BE2C (cell line): Measurements from ENCODE around the gene DUOXA2.

Experiments
- DNase-seq: peaks from one replicate; pipeline ENCODE4 v3.0.0-alpha.2; 2020
- H3K27me3 ChIP-seq: fragments of 250-450 bp; sonication (Bioruptor Pico); 2 replicates; pipeline ENCODE4 v1.5.1; 2020; ENCODE audit warnings: mild to moderate bottlenecking
- H3K36me3 ChIP-seq: fragments of 250-450 bp; sonication (Bioruptor Pico); 2 replicates; pipeline ENCODE4 v1.5.1; 2020; ENCODE audit warnings: mild to moderate bottlenecking
- H3K4me1 ChIP-seq: fragments of 250-450 bp; sonication (Bioruptor Pico); 2 replicates; pipeline ENCODE4 v1.5.1; 2020
- H3K4me3 ChIP-seq: 2 replicates; pipeline ENCODE4 v1.5.1; 2011; ENCODE audit warnings: low read depth, low read length
- H3K9me3 ChIP-seq: fragments of 250-450 bp; sonication (Bioruptor Pico); 2 replicates; pipeline ENCODE4 v1.5.1; 2020
- TF ChIP-seq, protein P1 (sequence below): IDR thresholded peaks from 2 replicates; pipeline ENCODE4 v1.5.1; 2012; ENCODE audit warnings: mild to moderate bottlenecking, low read depth, low read length

Gene DUOXA2

DNA sequence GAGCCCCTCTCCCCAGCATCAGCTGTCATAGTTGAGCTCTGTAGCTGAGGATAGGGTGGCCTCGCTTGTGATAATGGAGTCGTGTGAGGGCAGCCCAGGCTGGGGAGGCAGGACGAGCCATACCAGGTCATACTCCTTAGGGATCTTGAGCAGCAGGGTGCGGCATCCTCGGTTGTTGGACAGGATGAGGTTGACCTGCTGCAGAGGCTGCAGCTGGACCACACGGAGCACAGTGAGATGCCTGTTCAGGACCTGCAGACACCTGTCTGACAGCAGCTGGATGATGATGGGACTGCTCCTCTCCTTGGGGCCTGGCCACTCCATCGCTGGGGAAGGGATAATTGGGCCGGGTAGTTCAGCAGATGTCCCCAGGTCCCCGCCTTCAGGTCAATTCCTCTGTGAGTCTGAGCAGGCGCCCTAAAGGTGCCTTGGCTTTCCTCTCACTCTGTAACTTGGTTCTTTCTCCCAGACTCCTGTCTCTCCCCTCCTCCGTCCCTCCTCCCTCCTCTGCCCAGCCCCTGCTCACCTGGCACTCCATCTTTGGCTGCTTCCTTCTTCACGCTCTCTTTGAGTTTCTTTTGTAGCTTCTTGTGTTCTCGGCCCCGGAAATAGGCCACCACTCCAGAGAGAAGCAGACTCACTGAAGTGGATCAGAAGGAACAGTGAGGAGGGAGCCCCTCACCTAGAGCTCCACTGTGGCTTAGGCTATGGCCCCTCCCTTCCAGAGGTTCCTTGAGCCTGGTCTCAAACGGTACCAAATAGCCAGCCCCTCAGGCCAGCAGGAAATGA is 7.9 kb upstream of the DUOXA2 start:
- Histone ChIP-seq H3K4me1 (no peaks in the 10 kb centered on the region), H3K27me3 (peaks cover under 1% of the 10 kb centered on the region), H3K9me3 (no peaks in the 10 kb centered on the region), H3K4me3 (no peak overlapping the region), H3K36me3 (no peaks in the 10 kb centered on the region)
- TF ChIP-seq, protein P1, sequence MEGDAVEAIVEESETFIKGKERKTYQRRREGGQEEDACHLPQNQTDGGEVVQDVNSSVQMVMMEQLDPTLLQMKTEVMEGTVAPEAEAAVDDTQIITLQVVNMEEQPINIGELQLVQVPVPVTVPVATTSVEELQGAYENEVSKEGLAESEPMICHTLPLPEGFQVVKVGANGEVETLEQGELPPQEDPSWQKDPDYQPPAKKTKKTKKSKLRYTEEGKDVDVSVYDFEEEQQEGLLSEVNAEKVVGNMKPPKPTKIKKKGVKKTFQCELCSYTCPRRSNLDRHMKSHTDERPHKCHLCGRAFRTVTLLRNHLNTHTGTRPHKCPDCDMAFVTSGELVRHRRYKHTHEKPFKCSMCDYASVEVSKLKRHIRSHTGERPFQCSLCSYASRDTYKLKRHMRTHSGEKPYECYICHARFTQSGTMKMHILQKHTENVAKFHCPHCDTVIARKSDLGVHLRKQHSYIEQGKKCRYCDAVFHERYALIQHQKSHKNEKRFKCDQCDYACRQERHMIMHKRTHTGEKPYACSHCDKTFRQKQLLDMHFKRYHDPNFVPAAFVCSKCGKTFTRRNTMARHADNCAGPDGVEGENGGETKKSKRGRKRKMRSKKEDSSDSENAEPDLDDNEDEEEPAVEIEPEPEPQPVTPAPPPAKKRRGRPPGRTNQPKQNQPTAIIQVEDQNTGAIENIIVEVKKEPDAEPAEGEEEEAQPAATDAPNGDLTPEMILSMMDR, result no peak
- no peak for DNase-seq

DNA sequence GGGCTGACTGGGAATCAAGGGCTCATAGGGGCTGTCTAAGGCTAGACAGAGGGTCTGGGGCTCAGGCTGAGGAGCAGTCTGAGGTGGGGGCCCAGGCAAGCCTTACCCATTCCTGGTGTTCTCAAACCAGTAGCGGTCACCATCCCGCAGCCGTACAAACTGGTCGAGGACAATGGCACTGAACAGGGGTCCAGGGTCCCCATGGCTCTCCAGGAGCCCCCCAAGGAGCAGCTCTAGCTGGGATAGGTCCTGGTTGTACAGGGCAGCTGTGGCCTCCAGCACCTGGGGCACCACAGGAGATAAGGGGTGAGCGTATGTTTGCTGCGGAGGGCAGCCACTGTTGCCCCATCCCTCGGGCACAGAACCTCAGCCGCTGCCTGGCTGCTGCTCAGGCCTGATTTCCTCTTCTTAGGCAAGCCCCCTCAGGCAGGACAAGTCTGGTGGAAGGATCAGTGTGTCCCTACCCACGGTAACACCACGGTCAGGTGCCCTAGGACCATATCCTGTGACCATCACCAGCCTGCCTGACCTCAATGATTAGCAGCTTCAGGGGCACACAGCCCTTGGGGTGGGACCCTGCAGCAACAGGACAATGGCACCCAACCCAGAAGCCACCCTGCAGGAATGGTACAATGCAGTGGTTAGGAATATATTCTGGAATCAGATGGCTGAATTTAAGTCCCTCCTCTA is 6.0 kb upstream of the DUOXA2 start:
- Histone ChIP-seq H3K4me3 (no peak overlapping the region), H3K9me3 (no peaks in the 10 kb centered on the region), H3K36me3 (no peaks in the 10 kb centered on the region), H3K4me1 (no peaks in the 10 kb centered on the region; the same call in 1 of the 2 replicates), H3K27me3 (peaks cover 19% of the 10 kb centered on the region)
- TF ChIP-seq, protein P1, result no peak
- no peak for DNase-seq

DNA sequence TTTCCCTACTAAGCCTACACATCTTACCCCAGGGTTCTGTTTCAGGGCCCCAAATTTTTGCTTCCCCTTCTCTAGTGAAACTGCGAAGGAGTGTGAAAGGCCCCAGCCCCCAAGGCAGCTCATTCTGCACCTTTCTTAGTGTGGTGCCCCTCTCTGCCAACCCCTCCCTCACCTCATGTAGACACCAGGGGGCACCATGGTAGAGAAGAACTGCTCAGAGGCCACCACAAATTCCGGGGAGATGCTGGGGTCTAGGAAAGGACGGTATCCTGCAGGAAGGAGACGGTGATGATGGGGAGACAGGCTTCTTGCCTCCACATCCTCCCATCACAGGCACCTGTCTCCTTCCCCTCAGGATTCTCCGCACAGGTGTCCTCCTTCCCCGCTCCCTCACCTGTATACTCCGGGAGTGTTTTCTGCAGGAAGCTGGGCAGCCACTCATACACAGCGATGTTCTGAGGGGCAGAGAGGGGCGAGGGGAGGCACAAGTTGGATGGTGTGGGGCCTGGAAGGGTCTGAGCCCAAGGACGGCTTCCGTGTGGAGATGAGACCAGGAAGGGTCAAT is 3.8 kb upstream of the DUOXA2 start:
- Histone ChIP-seq H3K4me1 (no peaks in the 10 kb centered on the region; the same call in 1 of the 2 replicates), H3K4me3 (no peak overlapping the region), H3K27me3 (peaks cover 42% of the 10 kb centered on the region), H3K9me3 (no peaks in the 10 kb centered on the region), H3K36me3 (no peaks in the 10 kb centered on the region)
- DNase-seq, result no peak
- TF ChIP-seq, protein P1, result peak; percentile 42

DNA sequence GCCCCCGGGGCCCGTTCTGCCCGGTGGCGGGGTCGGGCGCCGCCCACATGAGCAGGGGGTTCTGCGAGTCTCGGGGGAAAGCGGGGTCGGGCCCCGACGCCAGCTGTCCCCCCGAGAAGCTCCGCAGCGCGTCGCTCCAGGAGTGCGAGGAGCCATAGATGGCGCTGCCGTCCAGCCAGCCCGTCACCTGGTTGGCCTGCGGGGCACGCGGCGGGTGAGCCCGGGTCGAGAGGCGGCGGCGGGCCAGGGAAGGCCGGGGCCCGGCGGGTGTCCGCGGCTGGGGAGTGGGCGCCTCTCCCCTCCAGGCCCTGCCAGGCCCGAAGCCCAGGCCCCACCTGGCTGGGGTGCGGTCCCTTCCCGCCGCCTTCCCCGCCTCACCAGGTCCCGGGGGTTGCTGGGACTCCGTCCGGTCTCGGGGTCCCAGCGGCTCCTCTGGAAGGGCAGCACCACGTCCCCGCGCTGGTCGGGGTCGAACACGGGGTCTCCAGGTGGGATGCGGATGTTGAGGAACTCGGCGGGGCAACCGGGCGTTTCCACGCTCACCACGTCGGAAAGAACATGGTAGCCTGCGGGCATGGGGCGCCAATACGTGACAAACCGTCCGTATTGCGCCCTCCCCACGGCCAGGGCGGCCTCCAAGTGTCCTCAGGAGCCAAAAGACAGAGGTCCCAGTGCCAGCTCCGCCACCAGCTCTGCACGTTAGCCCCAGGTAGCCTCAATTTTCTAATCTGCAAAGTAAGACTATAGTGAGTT is 2.6 kb upstream of the DUOXA2 start:
- Histone ChIP-seq H3K27me3 (peaks cover 42% of the 10 kb centered on the region), H3K4me3 (no peak overlapping the region), H3K9me3 (no peaks in the 10 kb centered on the region), H3K4me1 (no peaks in the 10 kb centered on the region; the same call in 1 of the 2 replicates), H3K36me3 (no peaks in the 10 kb centered on the region)
- TF ChIP-seq, protein P1, result no peak
- DNase-seq, result no peak

DNA sequence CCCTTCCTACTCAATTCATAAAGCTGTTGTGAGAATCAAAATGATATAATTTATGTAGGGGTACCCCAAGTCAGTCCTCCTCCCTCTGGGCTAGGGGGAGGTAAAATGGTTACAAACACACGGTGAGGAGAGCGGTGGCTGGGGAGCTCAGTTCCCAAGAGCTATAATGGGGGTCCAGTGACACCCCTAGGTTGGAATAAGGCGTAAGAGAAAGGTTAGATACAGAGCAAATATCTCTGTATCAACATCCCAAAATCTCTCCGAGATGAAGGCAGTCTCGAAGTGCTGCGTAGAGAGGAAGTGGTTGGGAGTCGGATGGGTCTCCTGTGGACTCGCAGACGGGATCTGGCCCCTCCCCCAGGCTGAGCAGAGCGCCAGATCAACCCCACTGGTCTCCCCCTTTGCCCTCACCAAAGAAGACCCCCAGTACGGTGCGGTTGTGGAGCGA is 2.0 kb upstream of the DUOXA2 start:
- Histone ChIP-seq H3K9me3 (no peaks in the 10 kb centered on the region), H3K27me3 (peaks cover 42% of the 10 kb centered on the region), H3K4me3 (peak overlapping the region; percentile 33), H3K36me3 (no peaks in the 10 kb centered on the region), H3K4me1 (no peaks in the 10 kb centered on the region; the same call in 1 of the 2 replicates)
- DNase-seq, result no peak
- TF ChIP-seq, protein P1, result no peak
